ENCODE data around the gene CMTM6.
"Not testable (repeated sequence)": the region's sequence is repeated elsewhere in the genome, so short reads cannot be mapped to it uniquely, and the experiment has no call there.

CMTM6 gene

GRCh38 chr3:32480604-32481003 is 22.0 kb downstream of the CMTM6 start:
- H3K9me3 ChIP-seq (ENCODE audit: insufficient read depth, low read depth, low read length), result no peaks in the 10 kb centered on the region
- no peaks in the 10 kb centered on the region for H3K9me2 ChIP-seq (replicated peaks; ENCODE audit: low read depth, low read length)
- H3K9ac ChIP-seq (ENCODE audit: low read depth, low read length, poor library complexity, severe bottlenecking), result no peak overlapping the region
- 0 out of 2 replicates have a peak, but pooled peaks cover 4% of the 10 kb centered on the region for H3K79me2 ChIP-seq (ENCODE audit: insufficient read depth, low read length)
- TF ChIP-seq CTCF (conservative IDR thresholded peaks at IDR 0.05; ENCODE audit: low read length), result no peak
- TF ChIP-seq EZH2phosphoT487 (IDR thresholded peaks at IDR 0.05; ENCODE audit: borderline replicate concordance), result no peak
- no peaks in the 10 kb centered on the region for H3F3A ChIP-seq (ENCODE audit: low read depth)
- H3K4me3 ChIP-seq (ENCODE audit: low read length, poor library complexity, severe bottlenecking), result no peak overlapping the region
- no peaks in the 10 kb centered on the region for H3K27me3 ChIP-seq (ENCODE audit: insufficient read depth, low read length, poor library complexity, severe bottlenecking)
- no peaks in the 10 kb centered on the region for H4K20me1 ChIP-seq (ENCODE audit: insufficient read depth, low read length, poor library complexity, severe bottlenecking)
- peaks cover 45% of the 10 kb centered on the region for H3K36me3 ChIP-seq (ENCODE audit: insufficient read depth, low read length)
- H3K4me1 ChIP-seq (ENCODE audit: insufficient read depth, low read length, poor library complexity, severe bottlenecking), result peaks cover 2% of the 10 kb centered on the region
- no peak overlapping the region for H3K4me2 ChIP-seq (ENCODE audit: low read depth, low read length, poor library complexity, severe bottlenecking)
- no peak overlapping the region for H2AFZ ChIP-seq (ENCODE audit: low read length)

- H3K36me3 ChIP-seq (ENCODE audit: insufficient read depth, low read length), result peaks cover 12% of the 10 kb centered on the region; the same call in 1 of the 2 replicates
- TF ChIP-seq EZH2phosphoT487 (IDR thresholded peaks at IDR 0.05; ENCODE audit: borderline replicate concordance) (no peak), CTCF (conservative IDR thresholded peaks at IDR 0.05; ENCODE audit: low read length) (no peak)
- no peak overlapping the region for H3K4me2 ChIP-seq (ENCODE audit: low read depth, low read length, poor library complexity, severe bottlenecking)
- H2AFZ ChIP-seq (ENCODE audit: low read length), result no peak overlapping the region
- no peak overlapping the region for H3K4me3 ChIP-seq (ENCODE audit: low read length, poor library complexity, severe bottlenecking)
- H3K27me3 ChIP-seq (ENCODE audit: insufficient read depth, low read length, poor library complexity, severe bottlenecking), result no peaks in the 10 kb centered on the region
- H3K9me2 ChIP-seq (replicated peaks; ENCODE audit: low read depth, low read length), result no peaks in the 10 kb centered on the region
- no peak overlapping the region for H3K9ac ChIP-seq (ENCODE audit: low read depth, low read length, poor library complexity, severe bottlenecking)
- H3K4me1 ChIP-seq (ENCODE audit: insufficient read depth, low read length, poor library complexity, severe bottlenecking), result peaks cover 9% of the 10 kb centered on the region
- 0 out of 2 replicates have a peak, but pooled peaks cover 4% of the 10 kb centered on the region for H3K79me2 ChIP-seq (ENCODE audit: insufficient read depth, low read length)
- H3F3A ChIP-seq (ENCODE audit: low read depth), result no peaks in the 10 kb centered on the region
- H3K9me3 ChIP-seq (ENCODE audit: insufficient read depth, low read depth, low read length), result no peaks in the 10 kb centered on the region
- no peaks in the 10 kb centered on the region for H4K20me1 ChIP-seq (ENCODE audit: insufficient read depth, low read length, poor library complexity, severe bottlenecking)
Measured at GRCh38 chr3:32474201-32474600, 28.5 kb downstream of the CMTM6 start.

GRCh38 chr3:32472151-32472550 is 30.5 kb downstream of the CMTM6 start:
- not testable (repeated sequence) for H3K4me3 ChIP-seq (ENCODE audit: low read length, poor library complexity, severe bottlenecking); H2AFZ ChIP-seq (ENCODE audit: low read length); H3K9me3 ChIP-seq (ENCODE audit: insufficient read depth, low read depth, low read length); H3F3A ChIP-seq (ENCODE audit: low read depth); H4K20me1 ChIP-seq (ENCODE audit: insufficient read depth, low read length, poor library complexity, severe bottlenecking); H3K4me1 ChIP-seq (ENCODE audit: insufficient read depth, low read length, poor library complexity, severe bottlenecking); H3K9ac ChIP-seq (ENCODE audit: low read depth, low read length, poor library complexity, severe bottlenecking); H3K4me2 ChIP-seq (ENCODE audit: low read depth, low read length, poor library complexity, severe bottlenecking); H3K27me3 ChIP-seq (ENCODE audit: insufficient read depth, low read length, poor library complexity, severe bottlenecking); H3K79me2 ChIP-seq (ENCODE audit: insufficient read depth, low read length); H3K9me2 ChIP-seq (replicated peaks; ENCODE audit: low read depth, low read length)
- H3K36me3 ChIP-seq (ENCODE audit: insufficient read depth, low read length), result peaks cover 16% of the 10 kb centered on the region; the same call in 1 of the 2 replicates

DNA sequence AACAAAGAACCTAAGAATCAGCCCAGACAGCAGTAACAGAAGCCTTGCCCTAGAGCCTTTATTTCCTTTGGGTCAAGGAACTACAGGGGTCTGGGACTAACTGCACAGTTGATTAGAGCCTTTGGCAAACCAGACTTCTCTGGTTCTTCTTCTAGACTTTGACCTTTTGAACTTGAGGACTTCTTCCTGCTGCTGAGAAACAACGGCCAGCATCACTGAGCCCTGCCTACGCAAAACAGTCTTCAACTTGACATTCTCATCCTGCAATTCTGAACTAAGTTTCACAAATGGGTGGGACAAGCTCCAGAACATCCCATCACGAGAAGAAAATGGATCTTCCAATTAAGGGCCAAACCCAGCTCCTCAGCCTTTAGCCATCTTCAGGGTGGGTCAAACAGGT is 31.4 kb downstream of the CMTM6 start:
- no peaks in the 10 kb centered on the region for H3K9me2 ChIP-seq (replicated peaks; ENCODE audit: low read depth, low read length)
- peaks cover 9% of the 10 kb centered on the region for H3K4me1 ChIP-seq (ENCODE audit: insufficient read depth, low read length, poor library complexity, severe bottlenecking)
- H3K79me2 ChIP-seq (ENCODE audit: insufficient read depth, low read length), result no peaks in the 10 kb centered on the region
- no peaks in the 10 kb centered on the region for H3K9me3 ChIP-seq (ENCODE audit: insufficient read depth, low read depth, low read length)
- H2AFZ ChIP-seq (ENCODE audit: low read length), result no peak overlapping the region
- no peak overlapping the region for H3K4me2 ChIP-seq (ENCODE audit: low read depth, low read length, poor library complexity, severe bottlenecking)
- no peaks in the 10 kb centered on the region for H3F3A ChIP-seq (ENCODE audit: low read depth)
- H4K20me1 ChIP-seq (ENCODE audit: insufficient read depth, low read length, poor library complexity, severe bottlenecking), result no peaks in the 10 kb centered on the region
- no peak overlapping the region for H3K9ac ChIP-seq (ENCODE audit: low read depth, low read length, poor library complexity, severe bottlenecking)
- H3K4me3 ChIP-seq (ENCODE audit: low read length, poor library complexity, severe bottlenecking), result no peak overlapping the region
- no peaks in the 10 kb centered on the region for H3K27me3 ChIP-seq (ENCODE audit: insufficient read depth, low read length, poor library complexity, severe bottlenecking)
- TF ChIP-seq CTCF (conservative IDR thresholded peaks at IDR 0.05; ENCODE audit: low read length) (no peak), EZH2phosphoT487 (IDR thresholded peaks at IDR 0.05; ENCODE audit: borderline replicate concordance) (no peak)
- peaks cover 16% of the 10 kb centered on the region; the same call in 1 of the 2 replicates for H3K36me3 ChIP-seq (ENCODE audit: insufficient read depth, low read length)
